Esophagus muscularis mucosa (tissue), 3 donors: ENCODE data around the gene MLC1.

ENCODE experiments used
- POLR2A ChIP-seq: fragments of 450-650 bp; IDR thresholded peaks from one replicate; pipeline ENCODE4 v1.6.1; 2017; ENCODE audit warnings: antibody characterized with exemption, moderate library complexity, mild to moderate bottlenecking, low read depth
- TF ChIP-seq, protein P1 (sequence below), 3 experiments: fragments of 200-600 bp in 2 of 3; fragments of 450-650 bp in 1 of 3; sonication (generic) in 2 of 3; IDR thresholded peaks; one replicate each; pipeline ENCODE4 v1.5.1; 2017 to 2019; ENCODE audit warnings: antibody characterized with exemption in 3 of 3, mild to moderate bottlenecking in 2 of 3, moderate library complexity in 1 of 3

DNA sequence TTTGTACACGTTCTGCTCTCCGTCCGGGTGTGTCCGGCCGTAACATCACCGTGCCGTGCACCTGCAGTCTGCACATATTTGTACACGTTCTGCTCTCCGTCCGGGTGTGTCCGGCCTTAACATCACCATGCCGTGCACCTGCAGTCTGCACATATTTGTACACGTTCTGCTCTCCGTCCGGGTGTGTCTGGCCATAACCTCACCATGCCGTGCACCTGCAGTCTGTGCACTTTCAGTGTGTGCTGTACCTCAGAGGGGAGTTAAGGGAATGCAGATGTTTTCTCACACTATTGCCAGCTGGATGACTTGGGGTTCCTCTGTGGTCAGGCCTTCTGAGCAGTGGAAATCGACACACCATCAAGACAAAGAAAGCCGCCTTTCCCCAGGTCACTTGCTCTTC is 31.4 kb downstream of the MLC1 start:
- no peak for TF ChIP-seq POLR2A
- TF ChIP-seq, protein P1, sequence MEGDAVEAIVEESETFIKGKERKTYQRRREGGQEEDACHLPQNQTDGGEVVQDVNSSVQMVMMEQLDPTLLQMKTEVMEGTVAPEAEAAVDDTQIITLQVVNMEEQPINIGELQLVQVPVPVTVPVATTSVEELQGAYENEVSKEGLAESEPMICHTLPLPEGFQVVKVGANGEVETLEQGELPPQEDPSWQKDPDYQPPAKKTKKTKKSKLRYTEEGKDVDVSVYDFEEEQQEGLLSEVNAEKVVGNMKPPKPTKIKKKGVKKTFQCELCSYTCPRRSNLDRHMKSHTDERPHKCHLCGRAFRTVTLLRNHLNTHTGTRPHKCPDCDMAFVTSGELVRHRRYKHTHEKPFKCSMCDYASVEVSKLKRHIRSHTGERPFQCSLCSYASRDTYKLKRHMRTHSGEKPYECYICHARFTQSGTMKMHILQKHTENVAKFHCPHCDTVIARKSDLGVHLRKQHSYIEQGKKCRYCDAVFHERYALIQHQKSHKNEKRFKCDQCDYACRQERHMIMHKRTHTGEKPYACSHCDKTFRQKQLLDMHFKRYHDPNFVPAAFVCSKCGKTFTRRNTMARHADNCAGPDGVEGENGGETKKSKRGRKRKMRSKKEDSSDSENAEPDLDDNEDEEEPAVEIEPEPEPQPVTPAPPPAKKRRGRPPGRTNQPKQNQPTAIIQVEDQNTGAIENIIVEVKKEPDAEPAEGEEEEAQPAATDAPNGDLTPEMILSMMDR (IDR thresholded peaks at IDR 0.05) = no peak
